PFSK-1 (cell line): ENCODE results near the gene COL24A1.

Experiments
- SIN3A ChIP-seq: IDR thresholded peaks from 2 replicates; pipeline ENCODE4 v1.6.1; 2012; ENCODE audit warnings: mild to moderate bottlenecking, low read length, moderate library complexity, borderline replicate concordance; ENCODE audit not compliant: insufficient read depth
- TAF1 ChIP-seq: IDR thresholded peaks from 2 replicates; pipeline ENCODE4 v1.6.1; 2012; ENCODE audit warnings: low read length, control low read depth, borderline replicate concordance; ENCODE audit not compliant: insufficient read depth

GRCh38 chr1:85824066-85824840 is 332.3 kb downstream of the COL24A1 start:
- no peak for TF ChIP-seq TAF1
- TF ChIP-seq SIN3A = no peak
